Natural killer cell (primary cell): ENCODE measurements around the gene SIK3. TPM values are rescaled to one million over a fixed set of nuclear protein-coding genes. Genes with fewer than 3 reads are reported as not detected.

Experiments
- ATAC-seq, 3 donors: fragments of 150-1000 bp in 2 of 3; fragments of 200-7000 bp in 1 of 3; cut with Tn5 transposase; 1 replicate in 1 of 3; 2 replicates in 2 of 3; pipeline ENCODE4 v1.10.0; 2021; ENCODE audit warnings: mild to moderate bottlenecking in 2 of 3, moderate library complexity in 2 of 3
- DNase-seq, 2 donors: peaks; one replicate each; pipeline versions ENCODE4 v3.0.0 to v3.0.0-alpha.2; 2013 to 2021; ENCODE audit warnings: mixed read lengths in 1 of 2
- H3K27ac ChIP-seq: one replicate; pipeline ENCODE4 v1.5.1; 2013; ENCODE audit warnings: mild to moderate bottlenecking, low read length
- H3K27me3 ChIP-seq: one replicate; pipeline ENCODE4 v1.6.1; 2013; ENCODE audit warnings: low read length; ENCODE audit not compliant: control insufficient read depth, insufficient read depth
- H3K36me3 ChIP-seq: one replicate; pipeline ENCODE4 v1.6.1; 2013; ENCODE audit warnings: low read length; ENCODE audit not compliant: control insufficient read depth, insufficient read depth
- H3K4me1 ChIP-seq: one replicate; pipeline ENCODE4 v1.6.1; 2013; ENCODE audit warnings: low read length; ENCODE audit not compliant: control insufficient read depth, insufficient read depth
- H3K4me3 ChIP-seq: one replicate; pipeline ENCODE4 v1.5.1; 2013; ENCODE audit warnings: low read length
- H3K9me3 ChIP-seq: one replicate; pipeline ENCODE4 v1.6.1; 2013; ENCODE audit warnings: low read length; ENCODE audit not compliant: control insufficient read depth, insufficient read depth
- H3K27ac Mint-ChIP-seq, 2 donors: one replicate each; pipeline ENCODE4 v1.8.0; 2022; ENCODE audit warnings: mild to moderate bottlenecking in 2 of 2, mixed read lengths in 2 of 2, moderate library complexity in 1 of 2
- H3K27me3 Mint-ChIP-seq, 2 donors: one replicate each; pipeline ENCODE4 v1.8.0; 2022; ENCODE audit warnings: low read depth in 2 of 2, mixed read lengths in 2 of 2
- H3K36me3 Mint-ChIP-seq: one replicate; pipeline ENCODE4 v1.8.0; 2022; ENCODE audit warnings: mixed read lengths
- H3K4me1 Mint-ChIP-seq, 2 donors: one replicate each; pipeline ENCODE4 v1.8.0; 2022; ENCODE audit warnings: mixed read lengths in 2 of 2
- H3K4me3 Mint-ChIP-seq: one replicate; pipeline ENCODE4 v1.8.0; 2022; ENCODE audit warnings: mild to moderate bottlenecking, moderate library complexity, mixed read lengths
- H3K9me3 Mint-ChIP-seq, 2 donors: one replicate each; pipeline ENCODE4 v1.8.0; 2022; ENCODE audit warnings: mixed read lengths in 2 of 2
- CTCF ChIP-seq: fragments of 200-600 bp; IDR thresholded peaks from one replicate; pipeline ENCODE4 v1.8.0; 2022; ENCODE audit warnings: antibody characterized with exemption
- WGBS: methylation state at CpG from one replicate; pipeline ENCODE4 v1.1.7; 2013; ENCODE audit warnings: missing lambda C conversion rate; ENCODE audit not compliant: insufficient coverage; 5-methylcytosine and 5-hydroxymethylcytosine counted together
- intact Hi-C: fragments of 100-400 bp; cut with micrococcal nuclease; formaldehyde crosslinking; loops from one replicate; pipeline ENCODE4 v1.14.2; 2022
- total RNA-seq, 4 donors: library from RNA; stranded (reverse); fragments of 120-200 nt in 1 of 4; gene quantifications; one replicate each; pipeline versions ENCODE4 v1.2.3 to v1.2.4, GENCODE V29; 2013 to 2022

SIK3 gene
- total RNA-seq, 3 donors from 2014 or later (not counting 1 experiment from before 2014, with no cell fraction given) = 71.6 to 120 (median 119) TPM

GRCh38 chr11:116869610-116870009 is 228.6 kb downstream of the SIK3 start:
- H3K36me3 Mint-ChIP-seq = peaks cover 28% of the 10 kb centered on the region
- TF ChIP-seq CTCF = no peak
- H3K4me3 Mint-ChIP-seq = no peak overlapping the region
- Histone ChIP-seq H3K27ac (no peak overlapping the region), H3K36me3 (peaks cover 93% of the 10 kb centered on the region), H3K4me1 (no peaks in the 10 kb centered on the region), H3K9me3 (no peaks in the 10 kb centered on the region), H3K4me3 (no peak overlapping the region), H3K27me3 (no peaks in the 10 kb centered on the region)
- intact Hi-C loops = no loop called here
- no peaks in the 10 kb centered on the region for H3K9me3 Mint-ChIP-seq
- H3K27ac Mint-ChIP-seq = peak overlapping the region in 1 of 2 donors; percentile 15
- H3K27me3 Mint-ChIP-seq = no peaks in the 10 kb centered on the region
- H3K4me1 Mint-ChIP-seq = peaks cover 0 to 9% of the 10 kb centered on the region in 2 donors
- ATAC-seq = no peak
- no peak for DNase-seq
- 92% methylated on average over 3 of the region's 4 CpGs for WGBS

GRCh38 chr11:116868066-116868465 is 230.2 kb downstream of the SIK3 start:
- Mint-ChIP-seq H3K27me3 (no peaks in the 10 kb centered on the region), H3K4me1 (peaks cover 0 to 9% of the 10 kb centered on the region in 2 donors), H3K4me3 (no peak overlapping the region), H3K27ac (no peak overlapping the region), H3K36me3 (peaks cover 17% of the 10 kb centered on the region), H3K9me3 (no peaks in the 10 kb centered on the region)
- Histone ChIP-seq H3K4me3 (no peak overlapping the region), H3K27ac (no peak overlapping the region), H3K9me3 (no peaks in the 10 kb centered on the region), H3K27me3 (no peaks in the 10 kb centered on the region), H3K36me3 (peaks cover 92% of the 10 kb centered on the region), H3K4me1 (no peaks in the 10 kb centered on the region)
- WGBS = 93% methylated on average over 2 of the region's 3 CpGs
- no peak for ATAC-seq
- TF ChIP-seq CTCF = no peak
- no peak for DNase-seq
- intact Hi-C loops = no loop called here

- no peak overlapping the region for H3K27ac ChIP-seq
- 96% methylated on average over 11 of the region's 11 CpGs for WGBS
- no peaks in the 10 kb centered on the region for H3K4me1 ChIP-seq
- H3K36me3 Mint-ChIP-seq = peaks cover 13% of the 10 kb centered on the region
- H3K9me3 Mint-ChIP-seq = no peaks in the 10 kb centered on the region
- no peaks in the 10 kb centered on the region for H3K27me3 Mint-ChIP-seq
- H3K9me3 ChIP-seq = no peaks in the 10 kb centered on the region
- ATAC-seq (no peak), DNase-seq (no peak)
- H3K4me3 ChIP-seq = no peak overlapping the region
- H3K27ac Mint-ChIP-seq = no peak overlapping the region
- no peak for TF ChIP-seq CTCF
- no peak overlapping the region for H3K4me3 Mint-ChIP-seq
- intact Hi-C loops = no loop called here
- peaks cover 0 to 9% of the 10 kb centered on the region in 2 donors for H3K4me1 Mint-ChIP-seq
- peaks cover 89% of the 10 kb centered on the region for H3K36me3 ChIP-seq
- no peaks in the 10 kb centered on the region for H3K27me3 ChIP-seq
Measured at GRCh38 chr11:116867619-116868018, 230.6 kb downstream of the SIK3 start.

GRCh38 chr11:116866804-116867455 is 231.3 kb downstream of the SIK3 start:
- peaks cover 90% of the 10 kb centered on the region for H3K36me3 ChIP-seq
- no peak overlapping the region for H3K27ac ChIP-seq
- no peaks in the 10 kb centered on the region for H3K4me1 ChIP-seq
- no peak overlapping the region for H3K27ac Mint-ChIP-seq
- H3K27me3 Mint-ChIP-seq = no peaks in the 10 kb centered on the region
- no peak for TF ChIP-seq CTCF
- H3K36me3 Mint-ChIP-seq = peaks cover 10% of the 10 kb centered on the region
- 95% methylated on average over 5 of the region's 6 CpGs for WGBS
- intact Hi-C loops = no loop called here
- H3K27me3 ChIP-seq = no peaks in the 10 kb centered on the region
- ATAC-seq (no peak), DNase-seq (no peak)
- H3K4me1 Mint-ChIP-seq = peaks cover 0 to 9% of the 10 kb centered on the region in 2 donors
- no peak overlapping the region for H3K4me3 Mint-ChIP-seq
- H3K9me3 ChIP-seq = no peaks in the 10 kb centered on the region
- H3K4me3 ChIP-seq = no peak overlapping the region
- H3K9me3 Mint-ChIP-seq = no peaks in the 10 kb centered on the region
